SU-DHL-6 (cell line): Measurements from ENCODE around the gene SLC4A2.

Experiments used
- CTCF ChIP-seq: fragments of 200-600 bp; sonication (generic); IDR thresholded peaks from one replicate; pipeline ENCODE4 v1.5.1; 2017; ENCODE audit warnings: antibody characterized with exemption, mild to moderate bottlenecking, low read length, moderate library complexity; ENCODE audit not compliant: insufficient read depth, poor library complexity, severe bottlenecking
- EZH2phosphoT487 ChIP-seq: fragments of 200-600 bp; sonication (generic), shearing (Covaris generic); conservative IDR thresholded peaks from 2 replicates; pipeline ENCODE4 v1.6.1; 2018; ENCODE audit warnings: mild to moderate bottlenecking, antibody characterized with exemption, low read length, moderate library complexity, mixed read lengths

GRCh38 chr7:151017370-151017952 lies 41.9 kb upstream of the SLC4A2 start:
- no peak for TF ChIP-seq CTCF
- TF ChIP-seq EZH2phosphoT487 = no peak
